GM19372 (cell line): ENCODE results near the gene UPK2.
A peak's percentile ranks its signal among the peaks of the same experiment; 100 is the strongest.
"Not testable (repeated sequence)": the region's sequence is repeated elsewhere in the genome, so short reads cannot be mapped to it uniquely, and the experiment has no call there.

Experiments used
- ATAC-seq: cut with Tn5 transposase; IDR thresholded peaks from one replicate; pipeline ENCODE4 v1.9.1; 2021; ENCODE audit warnings: mild to moderate bottlenecking, low read depth, moderate library complexity; ENCODE audit not compliant: unreplicated experiment

Gene UPK2

DNA sequence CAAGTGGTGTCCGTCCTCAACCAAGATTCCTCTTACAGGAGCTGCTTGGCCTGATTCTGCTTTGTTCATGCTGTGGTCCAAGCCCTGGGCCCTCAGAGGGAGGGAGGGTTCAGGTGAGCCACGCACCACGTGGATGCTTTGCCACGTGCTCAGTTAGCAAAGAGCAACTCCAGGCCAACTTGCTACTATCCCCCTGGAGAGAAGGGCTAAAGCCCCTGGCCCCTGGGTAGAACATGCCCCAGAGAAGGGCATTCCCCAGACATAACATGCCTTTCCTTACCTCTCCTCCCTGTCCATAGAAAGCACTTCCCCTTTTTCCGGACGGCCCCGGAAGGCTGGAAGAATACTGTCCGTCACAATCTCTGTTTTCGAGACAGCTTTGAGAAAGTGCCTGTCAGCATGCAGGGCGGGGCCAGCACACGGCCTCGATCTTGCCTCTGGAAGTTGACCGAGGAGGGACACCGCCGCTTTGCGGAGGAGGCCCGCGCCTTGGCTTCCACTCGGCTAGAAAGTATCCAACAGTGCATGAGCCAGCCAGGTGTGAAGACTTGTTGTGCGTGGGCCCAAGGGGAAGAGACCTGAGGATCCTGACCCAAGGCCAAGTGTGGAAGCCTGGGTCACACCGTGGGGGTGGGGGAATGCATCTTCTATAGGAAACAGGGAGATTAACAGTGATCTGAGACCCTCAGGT, 24.2 kb downstream of the UPK2 start:
- ATAC-seq, result no peak

DNA sequence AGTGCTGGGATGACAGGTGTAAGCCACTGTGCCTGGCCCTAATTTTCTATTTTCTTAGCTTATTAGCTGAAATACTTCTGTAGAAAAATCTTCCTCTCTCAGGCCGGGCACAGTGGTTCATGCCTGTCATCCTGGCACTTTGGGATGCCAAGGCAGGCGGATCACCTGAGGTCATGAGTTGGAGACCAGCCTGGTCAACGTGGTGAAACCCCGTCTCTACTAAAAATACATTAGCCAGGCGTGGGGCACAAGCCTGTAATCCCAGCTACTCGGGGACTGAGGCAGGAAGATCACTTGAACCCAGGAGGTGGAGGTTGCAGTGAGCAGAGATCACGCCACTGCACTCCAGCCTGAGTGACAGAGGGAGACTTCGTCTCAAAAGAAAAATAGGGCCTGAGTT, 28.2 kb downstream of the UPK2 start:
- ATAC-seq, result not testable (repeated sequence)

DNA sequence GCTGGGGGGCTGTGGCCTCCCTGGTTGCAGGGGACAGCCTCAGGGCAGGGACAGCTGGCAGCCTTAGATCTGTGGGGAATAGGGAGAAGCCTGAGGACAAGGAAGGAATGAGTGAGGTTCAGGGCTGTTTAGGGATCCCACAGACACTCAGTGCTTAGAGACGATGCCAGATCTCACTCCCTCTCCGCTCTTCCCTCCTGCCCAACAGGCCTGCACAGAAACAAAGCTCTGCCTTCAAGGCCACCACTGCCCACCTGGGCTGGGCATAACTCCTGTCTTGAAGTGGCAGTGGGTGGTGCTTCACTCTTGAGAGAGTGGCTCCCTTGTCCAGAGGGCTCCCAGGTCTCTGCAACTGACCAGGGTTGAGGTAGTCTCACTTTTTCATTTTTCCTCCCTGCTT, 28.7 kb downstream of the UPK2 start:
- ATAC-seq, result no peak

DNA sequence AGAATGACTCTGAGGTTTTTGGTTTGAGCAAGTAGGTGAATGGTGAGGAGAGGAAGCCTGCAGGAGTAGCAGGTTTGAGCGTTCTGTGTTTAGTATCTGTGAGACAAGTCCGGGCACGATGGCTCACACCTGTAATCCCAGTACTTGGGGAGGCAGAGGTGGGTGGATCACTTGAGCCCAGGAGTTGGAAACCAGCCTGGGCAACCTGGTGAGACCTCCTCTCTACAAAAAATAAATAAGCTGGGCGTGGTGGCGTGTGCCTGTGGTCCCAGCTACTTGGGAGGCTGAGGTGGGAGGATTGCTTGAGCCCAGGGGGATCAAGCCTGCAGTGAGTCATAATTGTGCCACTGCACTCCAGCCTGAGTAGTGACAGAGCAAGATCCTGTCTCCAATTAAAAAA, 32.2 kb downstream of the UPK2 start:
- ATAC-seq, result no peak

DNA sequence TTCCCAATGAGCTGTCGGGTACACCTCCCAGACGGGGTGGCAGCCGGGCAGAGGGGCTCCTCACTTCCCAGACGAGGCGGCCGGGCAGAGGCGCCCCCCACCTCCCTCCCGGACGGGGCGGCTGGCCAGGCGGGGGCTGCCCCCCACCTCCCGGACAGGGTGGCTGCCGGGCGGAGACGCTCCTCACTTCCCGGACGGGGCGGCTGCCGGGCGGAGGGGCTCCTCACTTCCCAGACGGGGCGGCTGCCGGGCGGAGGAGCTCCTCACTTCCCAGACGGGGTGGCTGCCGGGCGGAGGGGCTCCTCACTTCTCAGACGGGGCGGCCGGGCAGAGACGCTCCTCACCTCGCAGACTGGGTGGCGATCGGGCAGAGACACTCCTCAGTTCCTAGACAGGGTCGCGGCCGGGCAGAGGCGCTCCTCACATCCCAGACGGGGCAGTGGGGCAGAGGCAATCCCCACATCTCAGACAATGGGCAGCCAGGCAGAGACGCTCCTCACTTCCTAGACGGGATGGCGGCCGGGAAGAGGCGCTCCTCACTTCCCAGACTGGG, 35.5 kb downstream of the UPK2 start:
- ATAC-seq, result not testable (repeated sequence)

DNA sequence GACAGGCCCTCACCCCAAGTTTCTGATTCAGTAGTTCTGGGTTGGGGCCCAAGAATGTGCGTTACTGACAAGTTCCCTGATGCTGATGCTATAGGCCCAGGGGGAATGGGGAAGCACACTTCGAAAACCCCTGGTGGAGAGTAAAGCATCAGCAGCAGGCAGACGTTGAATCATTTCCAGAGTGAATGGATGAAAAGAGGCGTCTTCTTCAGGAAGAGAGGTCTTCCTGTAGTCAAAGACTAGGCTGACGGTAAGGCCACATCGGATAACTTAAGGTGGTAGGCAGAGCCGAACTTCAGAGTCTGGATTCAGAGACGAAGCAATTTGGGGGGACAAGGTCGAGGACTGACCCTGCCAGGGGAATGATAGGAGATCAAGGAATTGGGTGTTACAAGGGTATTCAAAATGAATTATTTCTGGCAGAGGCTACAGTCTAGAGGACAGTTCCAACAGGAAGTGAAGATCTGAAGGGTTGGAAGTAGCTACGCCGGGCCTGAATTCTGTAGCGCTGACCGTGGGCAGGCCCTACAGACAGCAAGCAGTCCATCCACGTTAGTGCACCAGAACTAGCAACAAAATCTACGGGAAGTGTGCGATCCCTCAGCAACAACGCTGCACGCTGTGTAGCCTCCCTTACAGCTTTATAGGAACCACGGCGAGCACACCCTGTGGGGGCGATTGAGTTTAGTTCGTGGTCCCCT, 41.0 kb downstream of the UPK2 start:
- peak; percentile 23 for ATAC-seq

DNA sequence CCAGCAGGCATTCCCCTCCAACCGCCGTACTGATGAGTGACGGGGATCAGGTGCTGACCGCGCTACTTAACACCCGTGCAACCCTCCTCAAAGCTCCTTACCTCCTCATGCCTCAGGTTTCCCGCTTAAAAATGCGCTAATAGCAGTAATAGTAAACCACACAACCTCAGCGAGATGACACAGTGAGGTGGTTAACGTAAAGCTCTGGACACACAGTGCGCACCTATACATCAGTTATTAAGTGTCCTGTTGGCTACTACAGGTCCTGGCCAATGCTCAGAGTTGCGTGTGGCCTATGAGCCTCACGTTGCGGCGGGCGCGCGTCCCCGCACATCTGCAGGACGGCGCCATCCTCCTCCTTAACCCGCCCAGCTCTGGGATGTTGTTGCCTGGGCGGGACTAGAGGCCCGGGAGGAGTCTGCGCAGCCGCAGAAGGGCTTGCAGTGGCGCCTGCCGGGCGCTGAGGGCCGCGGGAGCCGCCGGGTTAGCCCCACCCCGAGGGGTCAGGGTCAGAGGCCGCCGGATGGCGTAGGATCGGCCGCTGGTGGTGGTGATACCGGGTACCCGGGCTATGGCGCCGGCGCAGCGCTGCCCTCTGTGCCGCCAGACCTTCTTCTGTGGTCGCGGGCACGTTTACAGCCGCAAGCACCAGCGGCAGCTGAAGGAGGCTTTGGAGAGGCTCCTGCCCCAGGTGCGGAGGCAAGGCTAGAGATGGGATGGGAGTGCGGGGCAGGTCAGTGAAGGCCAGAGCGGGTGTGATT, 41.7 kb downstream of the UPK2 start, which contains the start of gene CENATAC:
Gene CENATAC (plus strand): TSS at position 512 of the 761 bp plus-strand sequence. CDS start 60 bp downstream, at position 572.
- ATAC-seq, result peak; percentile 91

DNA sequence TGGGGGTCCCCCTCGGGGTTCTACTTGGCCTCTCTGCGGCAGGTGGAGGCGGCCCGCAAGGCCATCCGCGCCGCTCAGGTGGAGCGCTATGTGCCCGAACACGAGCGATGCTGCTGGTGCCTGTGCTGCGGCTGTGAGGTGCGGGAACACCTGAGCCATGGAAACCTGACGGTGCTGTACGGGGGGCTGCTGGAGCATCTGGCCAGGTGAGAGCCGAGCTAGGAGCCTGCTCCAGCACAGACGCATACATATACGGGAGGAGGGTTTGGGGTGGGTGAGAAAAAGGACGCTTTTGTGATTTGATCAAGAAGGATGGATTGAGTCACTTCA, 42.3 kb downstream of the UPK2 start:
- ATAC-seq, result no peak

DNA sequence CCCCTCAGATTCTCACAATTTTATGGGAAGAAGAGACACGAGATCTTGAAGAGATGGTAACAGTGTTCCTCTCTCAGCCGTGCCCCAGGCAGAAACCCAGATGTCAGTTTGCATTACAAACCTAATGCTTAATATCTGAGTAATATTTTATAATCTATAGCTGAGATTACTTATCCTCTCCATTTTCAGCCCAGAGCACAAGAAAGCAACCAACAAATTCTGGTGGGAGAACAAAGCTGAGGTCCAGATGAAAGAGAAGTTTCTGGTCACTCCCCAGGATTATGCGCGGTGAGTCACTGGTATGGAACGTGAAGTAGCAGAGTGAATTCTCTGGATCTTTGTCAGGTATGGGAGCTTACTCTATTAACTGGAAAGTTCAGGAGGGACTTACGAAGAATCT, 42.7 kb downstream of the UPK2 start:
- no peak for ATAC-seq

DNA sequence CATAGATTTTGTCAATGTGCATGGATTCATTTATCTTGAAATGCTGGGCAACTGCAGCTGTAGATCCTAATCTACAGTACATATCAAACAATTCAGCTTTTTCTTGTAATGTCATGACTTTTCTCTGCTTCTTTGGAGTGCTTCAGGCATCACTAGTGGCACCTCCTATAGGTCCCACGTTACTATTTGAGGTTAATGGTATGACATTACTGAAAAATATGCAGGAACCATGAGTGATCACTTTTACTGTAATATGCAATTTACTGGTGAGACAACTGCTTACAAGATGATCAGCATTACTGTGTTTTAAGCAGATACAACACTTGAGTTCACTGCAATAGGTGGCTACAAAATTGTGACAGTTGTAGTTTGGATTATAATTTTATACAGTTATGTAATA, 44.8 kb downstream of the UPK2 start:
- ATAC-seq, result no peak

DNA sequence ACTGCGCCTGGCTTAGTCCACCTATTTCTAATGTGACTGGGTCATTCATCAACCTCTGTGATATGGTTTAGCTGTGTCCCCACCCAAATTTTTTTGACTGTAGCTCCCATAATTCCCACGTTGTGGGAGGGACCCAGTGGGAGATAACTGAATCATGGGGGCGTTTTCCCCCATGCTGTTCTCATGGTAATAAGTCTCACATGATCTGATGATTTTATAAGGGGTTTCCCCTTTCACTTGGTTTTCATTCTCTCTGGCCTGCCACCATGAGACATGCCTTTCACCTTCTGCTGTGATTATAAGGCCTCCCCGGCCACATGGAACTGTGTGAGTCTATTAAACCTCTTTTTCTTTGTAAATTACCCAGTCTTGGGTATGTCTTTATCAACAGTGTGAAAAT, 50.6 kb downstream of the UPK2 start:
- ATAC-seq, result no peak
